DOHH2 (cell line): ENCODE data around the gene SLC35E3.
A peak's percentile ranks its signal among the peaks of the same experiment; 100 is the strongest.

ENCODE experiments used
- H3F3A ChIP-seq: fragments of 200-600 bp; sonication (generic), shearing (Covaris generic); 2 replicates; pipeline ENCODE4 v1.6.0; 2016; ENCODE audit warnings: antibody characterized with exemption, mild to moderate bottlenecking; ENCODE audit not compliant: control insufficient read depth, insufficient read depth
- H3K27ac ChIP-seq: fragments of 200-600 bp; sonication (generic); 2 replicates; pipeline ENCODE4 v1.5.1; 2014; ENCODE audit warnings: low read depth, mild to moderate bottlenecking, low read length, moderate library complexity
- H3K27me3 ChIP-seq: fragments of 200-600 bp; sonication (generic); 2 replicates; pipeline ENCODE4 v1.6.1; 2014; ENCODE audit warnings: mild to moderate bottlenecking, low read length, mixed read lengths; ENCODE audit not compliant: control insufficient read depth
- H3K36me3 ChIP-seq: fragments of 200-600 bp; sonication (generic); 2 replicates; pipeline ENCODE4 v1.6.1; 2014; ENCODE audit warnings: mild to moderate bottlenecking, low read length, moderate library complexity, mixed read lengths; ENCODE audit not compliant: control insufficient read depth
- H3K4me1 ChIP-seq: fragments of 200-600 bp; sonication (generic); 2 replicates; pipeline ENCODE4 v1.6.1; 2014; ENCODE audit warnings: mild to moderate bottlenecking, low read length, mixed read lengths; ENCODE audit not compliant: control insufficient read depth
- H3K4me2 ChIP-seq: fragments of 200-600 bp; sonication (generic); 2 replicates; pipeline ENCODE4 v1.6.0; 2014; ENCODE audit warnings: mild to moderate bottlenecking, low read length, moderate library complexity
- H3K4me3 ChIP-seq: fragments of 200-600 bp; sonication (generic); 2 replicates; pipeline ENCODE4 v1.5.1; 2014; ENCODE audit warnings: mild to moderate bottlenecking, low read length, mixed read lengths
- H3K79me2 ChIP-seq: fragments of 200-600 bp; sonication (generic); 2 replicates; pipeline ENCODE4 v1.6.1; 2014; ENCODE audit warnings: mild to moderate bottlenecking, low read length, mixed read lengths; ENCODE audit not compliant: control insufficient read depth
- H3K9me2 ChIP-seq: fragments of 200-600 bp; sonication (generic); replicated peaks from 2 replicates; pipeline ENCODE4 v1.6.1; 2014; ENCODE audit warnings: mild to moderate bottlenecking, low read length, mixed read lengths; ENCODE audit not compliant: control insufficient read depth
- H3K9me3 ChIP-seq: fragments of 200-600 bp; sonication (generic); 2 replicates; pipeline ENCODE4 v1.6.1; 2014; ENCODE audit warnings: antibody characterized with exemption, low read length, mixed read lengths; ENCODE audit not compliant: control insufficient read depth, insufficient read depth
- H4K20me1 ChIP-seq: fragments of 200-600 bp; sonication (generic); 2 replicates; pipeline ENCODE4 v1.6.0; 2014; ENCODE audit warnings: low read depth, mild to moderate bottlenecking, antibody characterized with exemption, low read length, moderate library complexity; ENCODE audit not compliant: control insufficient read depth, insufficient read depth
- EZH2phosphoT487 ChIP-seq: fragments of 200-600 bp; sonication (generic); IDR thresholded peaks from 2 replicates; pipeline ENCODE4 v1.6.1; 2017; ENCODE audit warnings: borderline replicate concordance, mild to moderate bottlenecking, antibody characterized with exemption, low read length, moderate library complexity, mixed read lengths
- TF ChIP-seq, protein P1 (sequence below): fragments of 200-600 bp; sonication (generic); IDR thresholded peaks from one replicate; pipeline ENCODE4 v1.5.1; 2014; ENCODE audit warnings: antibody characterized with exemption, mild to moderate bottlenecking, low read depth, low read length; ENCODE audit not compliant: poor library complexity, severe bottlenecking

SLC35E3 gene

GRCh38 chr12:68780731-68781130 lies 34.8 kb downstream of the SLC35E3 start:
- no peaks in the 10 kb centered on the region for H3K79me2 ChIP-seq
- H3F3A ChIP-seq, result peaks cover 10% of the 10 kb centered on the region
- H3K4me2 ChIP-seq, result no peak overlapping the region
- H3K27me3 ChIP-seq, result no peaks in the 10 kb centered on the region
- H3K9me3 ChIP-seq, result no peaks in the 10 kb centered on the region
- H4K20me1 ChIP-seq, result no peaks in the 10 kb centered on the region
- peaks cover 49% of the 10 kb centered on the region for H3K4me1 ChIP-seq
- TF ChIP-seq, protein P1, sequence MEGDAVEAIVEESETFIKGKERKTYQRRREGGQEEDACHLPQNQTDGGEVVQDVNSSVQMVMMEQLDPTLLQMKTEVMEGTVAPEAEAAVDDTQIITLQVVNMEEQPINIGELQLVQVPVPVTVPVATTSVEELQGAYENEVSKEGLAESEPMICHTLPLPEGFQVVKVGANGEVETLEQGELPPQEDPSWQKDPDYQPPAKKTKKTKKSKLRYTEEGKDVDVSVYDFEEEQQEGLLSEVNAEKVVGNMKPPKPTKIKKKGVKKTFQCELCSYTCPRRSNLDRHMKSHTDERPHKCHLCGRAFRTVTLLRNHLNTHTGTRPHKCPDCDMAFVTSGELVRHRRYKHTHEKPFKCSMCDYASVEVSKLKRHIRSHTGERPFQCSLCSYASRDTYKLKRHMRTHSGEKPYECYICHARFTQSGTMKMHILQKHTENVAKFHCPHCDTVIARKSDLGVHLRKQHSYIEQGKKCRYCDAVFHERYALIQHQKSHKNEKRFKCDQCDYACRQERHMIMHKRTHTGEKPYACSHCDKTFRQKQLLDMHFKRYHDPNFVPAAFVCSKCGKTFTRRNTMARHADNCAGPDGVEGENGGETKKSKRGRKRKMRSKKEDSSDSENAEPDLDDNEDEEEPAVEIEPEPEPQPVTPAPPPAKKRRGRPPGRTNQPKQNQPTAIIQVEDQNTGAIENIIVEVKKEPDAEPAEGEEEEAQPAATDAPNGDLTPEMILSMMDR, result no peak
- TF ChIP-seq EZH2phosphoT487, result no peak
- no peak overlapping the region for H3K27ac ChIP-seq
- no peaks in the 10 kb centered on the region for H3K9me2 ChIP-seq
- H3K4me3 ChIP-seq, result no peak overlapping the region
- H3K36me3 ChIP-seq, result peaks cover 3% of the 10 kb centered on the region; the same call in 1 of the 2 replicates

GRCh38 chr12:68781728-68782127 lies 35.8 kb downstream of the SLC35E3 start:
- H3F3A ChIP-seq, result peaks cover 9% of the 10 kb centered on the region
- no peak overlapping the region for H3K27ac ChIP-seq
- H3K4me3 ChIP-seq, result no peak overlapping the region
- no peak for TF ChIP-seq EZH2phosphoT487
- TF ChIP-seq, protein P1, result no peak
- H3K4me1 ChIP-seq, result peaks cover 49% of the 10 kb centered on the region
- H3K27me3 ChIP-seq, result no peaks in the 10 kb centered on the region
- no peaks in the 10 kb centered on the region for H3K9me2 ChIP-seq
- peaks cover 3% of the 10 kb centered on the region; the same call in 1 of the 2 replicates for H3K36me3 ChIP-seq
- no peaks in the 10 kb centered on the region for H3K79me2 ChIP-seq
- no peaks in the 10 kb centered on the region for H4K20me1 ChIP-seq
- no peak overlapping the region for H3K4me2 ChIP-seq
- no peaks in the 10 kb centered on the region for H3K9me3 ChIP-seq

GRCh38 chr12:68784015-68784414 lies 38.0 kb downstream of the SLC35E3 start:
- no peak overlapping the region for H3K4me2 ChIP-seq
- no peaks in the 10 kb centered on the region for H3K27me3 ChIP-seq
- H3K4me3 ChIP-seq, result no peak overlapping the region
- H3K36me3 ChIP-seq, result no peaks in the 10 kb centered on the region
- H3K27ac ChIP-seq, result no peak overlapping the region
- no peaks in the 10 kb centered on the region for H3K79me2 ChIP-seq
- no peaks in the 10 kb centered on the region for H3K9me2 ChIP-seq
- no peaks in the 10 kb centered on the region for H4K20me1 ChIP-seq
- no peaks in the 10 kb centered on the region for H3K9me3 ChIP-seq
- no peak for TF ChIP-seq EZH2phosphoT487
- TF ChIP-seq, protein P1, result no peak
- peaks cover 58% of the 10 kb centered on the region for H3K4me1 ChIP-seq
- H3F3A ChIP-seq, result 0 out of 2 replicates have a peak, but pooled peaks cover 4% of the 10 kb centered on the region

GRCh38 chr12:68785358-68785757 lies 39.4 kb downstream of the SLC35E3 start:
- no peaks in the 10 kb centered on the region for H3K36me3 ChIP-seq
- no peaks in the 10 kb centered on the region for H3K9me3 ChIP-seq
- 0 out of 2 replicates have a peak overlapping the region, but pooled peaks have one; percentile 5 for H3K4me2 ChIP-seq
- TF ChIP-seq, protein P1, result no peak
- no peak for TF ChIP-seq EZH2phosphoT487
- no peaks in the 10 kb centered on the region for H3K79me2 ChIP-seq
- H3F3A ChIP-seq, result 0 out of 2 replicates have a peak, but pooled peaks cover 4% of the 10 kb centered on the region
- H3K9me2 ChIP-seq, result no peaks in the 10 kb centered on the region
- no peaks in the 10 kb centered on the region for H4K20me1 ChIP-seq
- H3K27me3 ChIP-seq, result no peaks in the 10 kb centered on the region
- no peak overlapping the region for H3K4me3 ChIP-seq
- H3K27ac ChIP-seq, result no peak overlapping the region
- peaks cover 64% of the 10 kb centered on the region for H3K4me1 ChIP-seq
